ENCODE results near the gene KLC3.

DNA sequence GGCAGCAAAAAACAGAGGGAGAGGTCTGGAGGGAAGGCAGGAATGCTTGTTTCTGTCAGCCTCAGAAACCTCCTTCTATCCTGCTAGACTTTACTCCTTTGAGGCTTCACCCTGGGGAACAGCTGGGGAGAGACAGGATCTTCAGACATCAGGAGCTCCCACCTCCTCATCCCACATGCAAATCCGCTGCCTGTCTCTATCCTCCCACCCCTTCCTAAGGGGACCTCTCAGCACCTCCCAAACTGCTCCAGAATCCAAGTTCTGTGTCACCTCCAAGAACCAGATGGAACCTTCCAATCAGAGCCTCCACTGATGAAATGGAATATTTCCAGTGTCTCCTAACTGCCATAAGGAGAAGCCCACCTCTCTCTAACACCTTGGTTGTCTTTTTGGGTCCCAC, 39.6 kb downstream of the KLC3 start:
- TF ChIP-seq, protein P1, sequence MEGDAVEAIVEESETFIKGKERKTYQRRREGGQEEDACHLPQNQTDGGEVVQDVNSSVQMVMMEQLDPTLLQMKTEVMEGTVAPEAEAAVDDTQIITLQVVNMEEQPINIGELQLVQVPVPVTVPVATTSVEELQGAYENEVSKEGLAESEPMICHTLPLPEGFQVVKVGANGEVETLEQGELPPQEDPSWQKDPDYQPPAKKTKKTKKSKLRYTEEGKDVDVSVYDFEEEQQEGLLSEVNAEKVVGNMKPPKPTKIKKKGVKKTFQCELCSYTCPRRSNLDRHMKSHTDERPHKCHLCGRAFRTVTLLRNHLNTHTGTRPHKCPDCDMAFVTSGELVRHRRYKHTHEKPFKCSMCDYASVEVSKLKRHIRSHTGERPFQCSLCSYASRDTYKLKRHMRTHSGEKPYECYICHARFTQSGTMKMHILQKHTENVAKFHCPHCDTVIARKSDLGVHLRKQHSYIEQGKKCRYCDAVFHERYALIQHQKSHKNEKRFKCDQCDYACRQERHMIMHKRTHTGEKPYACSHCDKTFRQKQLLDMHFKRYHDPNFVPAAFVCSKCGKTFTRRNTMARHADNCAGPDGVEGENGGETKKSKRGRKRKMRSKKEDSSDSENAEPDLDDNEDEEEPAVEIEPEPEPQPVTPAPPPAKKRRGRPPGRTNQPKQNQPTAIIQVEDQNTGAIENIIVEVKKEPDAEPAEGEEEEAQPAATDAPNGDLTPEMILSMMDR (IDR thresholded peaks at IDR 0.05; ENCODE audit: low read length) = no peak
- no peak for TF ChIP-seq EZH2 (IDR thresholded peaks at IDR 0.05; ENCODE audit: borderline replicate concordance, low read length)

Measured in OCI-LY1 (cell line).